HPDE6-E6E7 (cell line): ENCODE results near the gene CAMK4.
"Not testable (repeated sequence)": the region's sequence is repeated elsewhere in the genome, so short reads cannot be mapped to it uniquely, and the experiment has no call there.

ENCODE experiments used
- DNase-seq: peaks from one replicate; pipeline ENCODE4 v3.0.0; 2011; ENCODE audit warnings: missing footprints; ENCODE audit errors: extremely low spot score

The CAMK4 gene

GRCh38 chr5:111310711-111311620 lies 86.8 kb downstream of the CAMK4 start:
- no peak for DNase-seq

- no peak for DNase-seq
These were observed 87.5 kb downstream of the CAMK4 start for GRCh38 chr5:111311666-111312065.

- no peak for DNase-seq
These were observed 89.0 kb downstream of the CAMK4 start for GRCh38 chr5:111313017-111313724.

GRCh38 chr5:111320953-111321352 lies 96.8 kb downstream of the CAMK4 start:
- no peak for DNase-seq

GRCh38 chr5:111321376-111321775 lies 97.2 kb downstream of the CAMK4 start:
- no peak for DNase-seq

GRCh38 chr5:111326551-111326950 lies 102.4 kb downstream of the CAMK4 start:
- DNase-seq = no peak

- no peak for DNase-seq
These were observed 112.9 kb downstream of the CAMK4 start for GRCh38 chr5:111337133-111337532.

GRCh38 chr5:111337688-111338087 lies 113.5 kb downstream of the CAMK4 start:
- DNase-seq = no peak

GRCh38 chr5:111345731-111346130 lies 121.5 kb downstream of the CAMK4 start:
- DNase-seq = no peak

GRCh38 chr5:111347021-111347420 lies 122.8 kb downstream of the CAMK4 start:
- DNase-seq = no peak

- DNase-seq = no peak
These were observed 124.6 kb downstream of the CAMK4 start for GRCh38 chr5:111348661-111349329.

- no peak for DNase-seq
These were observed 125.2 kb downstream of the CAMK4 start for GRCh38 chr5:111349429-111349828.

- no peak for DNase-seq
These were observed 128.9 kb downstream of the CAMK4 start for GRCh38 chr5:111353035-111353434.

- not testable (repeated sequence) for DNase-seq
These were observed 134.5 kb downstream of the CAMK4 start for GRCh38 chr5:111358726-111359125.

GRCh38 chr5:111360173-111360572 lies 136.0 kb downstream of the CAMK4 start:
- DNase-seq = no peak

- DNase-seq = no peak
These were observed 140.8 kb downstream of the CAMK4 start for GRCh38 chr5:111364992-111365391.

- DNase-seq = no peak
These were observed 142.2 kb downstream of the CAMK4 start for GRCh38 chr5:111366388-111366787.

GRCh38 chr5:111367115-111367514 lies 142.9 kb downstream of the CAMK4 start:
- DNase-seq = peak; percentile 15

GRCh38 chr5:111372799-111373198 lies 148.6 kb downstream of the CAMK4 start:
- DNase-seq = no peak

- no peak for DNase-seq
These were observed 150.2 kb downstream of the CAMK4 start for GRCh38 chr5:111374380-111374779.

- DNase-seq = no peak
These were observed 151.5 kb downstream of the CAMK4 start for GRCh38 chr5:111375645-111376044.

GRCh38 chr5:111377306-111377705 lies 153.1 kb downstream of the CAMK4 start:
- no peak for DNase-seq
